ENCODE measurements around the gene TRAF3IP3. TPM values are rescaled to one million over a fixed set of nuclear protein-coding genes. Genes with fewer than 3 reads are reported as not detected.

The TRAF3IP3 gene
- total RNA-seq, 1 experiment from 2014 or later: not detected

GRCh38 chr1:209746451-209747165, 9.2 kb upstream of the TRAF3IP3 start:
- no TSS peak for BruUV-seq (replicated peaks)
- H3K9me3 Mint-ChIP-seq (ENCODE audit: unreplicated experiment): no peaks in the 10 kb centered on the region
- ChIA-PET CTCF (interaction anchor here (0.6 to 1.4 kb wide), 3 partner anchors 9 to 170 kb away, joined by 3 to 5 read pairs (median 3); partner anchors contain the start of gene TRAF3IP3), POLR2A (interaction anchor here (0.6 kb wide), 1 partner anchor 193 kb away, joined by 3 read pairs; no protein-coding TSS in a partner anchor)
- H3K27ac Mint-ChIP-seq (ENCODE audit: unreplicated experiment): no peak overlapping the region
- H3K27me3 Mint-ChIP-seq (ENCODE audit: insufficient read depth, unreplicated experiment): peaks cover 3% of the 10 kb centered on the region
- DNase-seq: no peak
- H3K36me3 Mint-ChIP-seq (ENCODE audit: insufficient read depth, unreplicated experiment): no peaks in the 10 kb centered on the region
- H3K4me1 Mint-ChIP-seq (ENCODE audit: low read depth, unreplicated experiment): peaks cover 16% of the 10 kb centered on the region
- intact Hi-C loops (cut with micrococcal nuclease; ENCODE audit: unreplicated experiment): loop anchor here (1.0 to 2.0 kb wide), 6 partner anchors 22 to 178 kb away; no protein-coding TSS in a partner anchor
- Histone ChIP-seq H3K4me3 (ENCODE audit: low read depth, low read length) (no peak overlapping the region), H3K9me3 (no peaks in the 10 kb centered on the region), H3K36me3 (ENCODE audit: control insufficient read depth, insufficient read depth, low read length) (no peaks in the 10 kb centered on the region), H3K27me3 (replicated peaks; ENCODE audit: control insufficient read depth, insufficient read depth, low read length) (no peaks in the 10 kb centered on the region), H3K4me1 (peaks cover 19% of the 10 kb centered on the region)
- TF ChIP-seq CTCF (IDR thresholded peaks at IDR 0.05; ENCODE audit: insufficient read depth in 1 of 2, low read depth in 1 of 2, low read length in 1 of 2, severe bottlenecking in 1 of 2, unreplicated experiment in 1 of 2): no peak
- peak overlapping the region; percentile 22 for H3K4me3 Mint-ChIP-seq (ENCODE audit: unreplicated experiment)

- CTCF ChIA-PET: interaction anchor here (0.5 to 1.7 kb wide), 6 partner anchors 10 to 178 kb away, joined by 3 to 9 read pairs (median 5); partner anchors contain the start of genes C1orf74 and UTP25
- POLR2A ChIA-PET: interaction anchor here (1.6 kb wide), 1 partner anchor 37 kb away, joined by 5 read pairs; no protein-coding TSS in a partner anchor
- Mint-ChIP-seq H3K36me3 (ENCODE audit: insufficient read depth, unreplicated experiment) (no peaks in the 10 kb centered on the region), H3K4me1 (ENCODE audit: low read depth, unreplicated experiment) (peaks cover 16% of the 10 kb centered on the region), H3K27me3 (ENCODE audit: insufficient read depth, unreplicated experiment) (no peaks in the 10 kb centered on the region), H3K9me3 (ENCODE audit: unreplicated experiment) (no peaks in the 10 kb centered on the region), H3K27ac (ENCODE audit: unreplicated experiment) (peak overlapping the region; percentile 53), H3K4me3 (ENCODE audit: unreplicated experiment) (peak overlapping the region; percentile 51)
- DNase-seq: peak; percentile 93 to 96
- no TSS peak for BruUV-seq (replicated peaks)
- no peak overlapping the region for H3K4me3 ChIP-seq (ENCODE audit: low read depth, low read length)
- no peaks in the 10 kb centered on the region for H3K9me3 ChIP-seq
- no peaks in the 10 kb centered on the region for H3K36me3 ChIP-seq (ENCODE audit: control insufficient read depth, insufficient read depth, low read length)
- no peaks in the 10 kb centered on the region for H3K27me3 ChIP-seq (replicated peaks; ENCODE audit: control insufficient read depth, insufficient read depth, low read length)
- peak; percentile 62 to 83 for TF ChIP-seq CTCF (IDR thresholded peaks at IDR 0.05; ENCODE audit: insufficient read depth in 1 of 2, low read depth in 1 of 2, low read length in 1 of 2, severe bottlenecking in 1 of 2, unreplicated experiment in 1 of 2)
- intact Hi-C loops (cut with micrococcal nuclease; ENCODE audit: unreplicated experiment): loop anchor here (1.0 to 2.0 kb wide), 7 partner anchors 23 to 179 kb away; no protein-coding TSS in a partner anchor
- peaks cover 19% of the 10 kb centered on the region for H3K4me1 ChIP-seq
Observed at GRCh38 chr1:209747580-209748262, 8.1 kb upstream of the TRAF3IP3 start.

- BruUV-seq (replicated peaks): no TSS peak
- ChIA-PET CTCF (interaction anchor here (0.6 to 1.7 kb wide), 5 partner anchors 22 to 179 kb away, joined by 3 to 9 read pairs (median 5); partner anchors contain the start of genes C1orf74 and UTP25), POLR2A (interaction anchor here (1.6 kb wide), 1 partner anchor 36 kb away, joined by 5 read pairs; no protein-coding TSS in a partner anchor)
- no peak for TF ChIP-seq CTCF (IDR thresholded peaks at IDR 0.05; ENCODE audit: insufficient read depth in 1 of 2, low read depth in 1 of 2, low read length in 1 of 2, severe bottlenecking in 1 of 2, unreplicated experiment in 1 of 2)
- Mint-ChIP-seq H3K27ac (ENCODE audit: unreplicated experiment) (peak overlapping the region; percentile 53), H3K4me1 (ENCODE audit: low read depth, unreplicated experiment) (peaks cover 16% of the 10 kb centered on the region), H3K9me3 (ENCODE audit: unreplicated experiment) (no peaks in the 10 kb centered on the region), H3K27me3 (ENCODE audit: insufficient read depth, unreplicated experiment) (no peaks in the 10 kb centered on the region), H3K36me3 (ENCODE audit: insufficient read depth, unreplicated experiment) (no peaks in the 10 kb centered on the region), H3K4me3 (ENCODE audit: unreplicated experiment) (no peak overlapping the region)
- intact Hi-C loops (cut with micrococcal nuclease; ENCODE audit: unreplicated experiment): loop anchor here (1.0 kb wide), 1 partner anchor 32 kb away; no protein-coding TSS in a partner anchor
- Histone ChIP-seq H3K36me3 (ENCODE audit: control insufficient read depth, insufficient read depth, low read length) (no peaks in the 10 kb centered on the region), H3K27me3 (replicated peaks; ENCODE audit: control insufficient read depth, insufficient read depth, low read length) (no peaks in the 10 kb centered on the region), H3K9me3 (no peaks in the 10 kb centered on the region), H3K4me1 (peaks cover 19% of the 10 kb centered on the region), H3K4me3 (ENCODE audit: low read depth, low read length) (no peak overlapping the region)
- DNase-seq: no peak
Observed at GRCh38 chr1:209748620-209749019, 7.2 kb upstream of the TRAF3IP3 start.

All from Caco-2 (cell line).